ENCODE measurements around the gene DIRAS3.

- no peak for TF ChIP-seq CTCF (IDR thresholded peaks at IDR 0.05)
- no peak for TF ChIP-seq POLR2A (IDR thresholded peaks at IDR 0.05)
Measured at GRCh38 chr1:68081775-68082283, 31.4 kb upstream of the DIRAS3 start.

All from Peyer's patch (tissue), 4 donors.